Naive thymus-derived CD4-positive, alpha-beta T cell (primary cell): Measurements from ENCODE around the gene TOE1. TPM values are rescaled to one million over a fixed set of nuclear protein-coding genes. Genes with fewer than 3 reads are reported as not detected.
A peak's percentile ranks its signal among the peaks of the same experiment; 100 is the strongest.

ENCODE experiments used
- ATAC-seq: fragments of 150-1000 bp; cut with Tn5 transposase; 2 replicates; pipeline ENCODE4 v1.10.0; 2021; ENCODE audit warnings: mild to moderate bottlenecking, moderate library complexity
- CTCF ChIA-PET: fragments of 350-600 bp; sonication (Branson Sonifier 250); formaldehyde crosslinking; loops from one replicate; lab custom pipeline; 2021; ENCODE audit warnings: antibody characterized with exemption; lab: Charles Lee
- POLR2A ChIA-PET: fragments of 350-600 bp; sonication (Branson Sonifier 250); formaldehyde crosslinking; loops from one replicate; lab custom pipeline; 2021; ENCODE audit warnings: antibody characterized with exemption, inconsistent platforms; lab: Charles Lee
- DNase-seq, 9 donors: peaks; one replicate each; pipeline versions ENCODE4 v3.0.0 to v3.0.0-alpha.2; 2020 to 2022; ENCODE audit warnings: mixed read lengths in 1 of 9
- H3K27ac ChIP-seq: one replicate; pipeline ENCODE4 v1.7.0; 2013; ENCODE audit warnings: mild to moderate bottlenecking, low read depth, low read length, moderate library complexity
- H3K27me3 ChIP-seq, 2 donors: one replicate each; pipeline ENCODE4 v1.7.0; 2013; ENCODE audit warnings: low read length in 2 of 2, mild to moderate bottlenecking in 2 of 2, moderate library complexity in 2 of 2; ENCODE audit not compliant: control insufficient read depth in 2 of 2, insufficient read depth in 2 of 2
- H3K36me3 ChIP-seq, 3 experiments: 1 replicate in 2 of 3; 2 replicates in 1 of 3; pipeline ENCODE4 v1.7.0; 2013; ENCODE audit warnings: low read length in 3 of 3, mild to moderate bottlenecking in 3 of 3, moderate library complexity in 1 of 3; ENCODE audit not compliant: insufficient read depth in 3 of 3, control insufficient read depth in 2 of 3
- H3K4me1 ChIP-seq, 2 donors: one replicate each; pipeline ENCODE4 v1.7.0; 2013; ENCODE audit warnings: low read length in 2 of 2, mild to moderate bottlenecking in 2 of 2, moderate library complexity in 1 of 2; ENCODE audit not compliant: control insufficient read depth in 2 of 2, insufficient read depth in 2 of 2
- H3K4me3 ChIP-seq: 2 replicates; pipeline ENCODE4 v1.7.0; 2013; ENCODE audit warnings: mild to moderate bottlenecking, low read length
- H3K9me3 ChIP-seq, 3 experiments: 1 replicate in 2 of 3; 2 replicates in 1 of 3; pipeline ENCODE4 v1.7.0; 2013; ENCODE audit warnings: low read length in 3 of 3; ENCODE audit not compliant: control insufficient read depth in 2 of 3
- H3K27ac Mint-ChIP-seq, 9 donors: one replicate each; pipeline ENCODE4 v1.8.0; 2020 to 2022; ENCODE audit warnings: mixed read lengths in 9 of 9, mild to moderate bottlenecking in 8 of 9, moderate library complexity in 5 of 9, inconsistent platforms in 2 of 9
- H3K27me3 Mint-ChIP-seq, 5 donors: one replicate each; pipeline ENCODE4 v1.8.0; 2021 to 2022; ENCODE audit warnings: mixed read lengths in 5 of 5, mild to moderate bottlenecking in 1 of 5
- H3K36me3 Mint-ChIP-seq, 5 donors: one replicate each; pipeline ENCODE4 v1.8.0; 2020 to 2022; ENCODE audit warnings: mixed read lengths in 5 of 5, mild to moderate bottlenecking in 3 of 5, inconsistent platforms in 1 of 5
- H3K4me1 Mint-ChIP-seq, 7 donors: one replicate each; pipeline ENCODE4 v1.8.0; 2020 to 2022; ENCODE audit warnings: mixed read lengths in 7 of 7, mild to moderate bottlenecking in 3 of 7, inconsistent platforms in 1 of 7
- H3K4me3 Mint-ChIP-seq, 10 donors: one replicate each; pipeline ENCODE4 v1.8.0; 2020 to 2022; ENCODE audit warnings: mild to moderate bottlenecking in 10 of 10, mixed read lengths in 10 of 10, moderate library complexity in 6 of 10, inconsistent platforms in 2 of 10
- H3K9me3 Mint-ChIP-seq, 11 donors: one replicate each; pipeline ENCODE4 v1.8.0; 2020 to 2022; ENCODE audit warnings: mixed read lengths in 11 of 11, mild to moderate bottlenecking in 4 of 11, inconsistent platforms in 1 of 11, moderate library complexity in 1 of 11
- intact Hi-C, 2 donors: fragments of 100-400 bp; cut with micrococcal nuclease; formaldehyde crosslinking; loops; one replicate each; pipeline ENCODE4 v1.15.1; 2023
- polyA plus RNA-seq, 2 donors: library from polyadenylated mRNA; unstranded; fragments of 300-500 nt; fragmentation: Illumina TruSeq; gene quantifications; one replicate each; pipeline ENCODE4 v1.2.3, GENCODE V29; 2021
- total RNA-seq, 6 experiments: library from RNA in 5 of 6; stranded (reverse) in 5 of 6; gene quantifications; 1 replicate in 5 of 6; 2 replicates in 1 of 6; pipeline ENCODE4 v1.2.3 and lab custom pipeline; 2021 to 2026

Gene TOE1
- total and polyA plus RNA-seq, 7 experiments from 2014 or later: 16.7 to 53.3 (median 24.7) TPM

DNA sequence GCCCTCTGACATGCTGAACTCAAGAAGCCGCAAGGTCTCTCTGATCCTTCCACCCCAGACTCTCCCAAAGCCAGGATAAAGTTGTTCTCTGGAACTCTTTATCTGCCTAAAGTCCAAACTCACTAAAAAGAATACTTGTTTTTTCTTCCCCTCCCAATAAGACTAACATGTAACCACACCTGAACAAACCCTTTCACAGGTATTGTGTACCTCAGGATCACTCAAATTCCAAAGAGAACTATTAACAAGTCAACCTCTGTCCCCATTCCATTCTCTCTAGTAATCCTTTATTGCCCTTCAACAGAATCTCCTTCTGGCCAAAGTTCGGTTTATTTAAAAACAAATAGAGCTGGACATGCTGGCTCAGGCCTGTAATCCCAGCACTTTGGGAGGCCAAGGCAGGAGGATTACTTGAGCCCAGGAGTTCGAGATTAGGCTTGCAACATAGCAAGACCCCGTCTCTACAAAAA is 4.1 kb upstream of the TOE1 start:
- DNase-seq (no peak), ATAC-seq (no peak)
- H3K4me1 ChIP-seq: peaks cover 15 to 18% of the 10 kb centered on the region in 2 donors
- H3K4me3 ChIP-seq: no peak overlapping the region
- no peak overlapping the region for H3K27ac ChIP-seq
- no peaks in the 10 kb centered on the region for H3K27me3 ChIP-seq
- Mint-ChIP-seq H3K36me3 (peaks cover 4 to 25% (median 15%) of the 10 kb centered on the region in 5 donors), H3K4me1 (peaks cover 24 to 60% (median 52%) of the 10 kb centered on the region in 7 donors), H3K27me3 (no peaks in the 10 kb centered on the region), H3K27ac (peak overlapping the region in 3 of 9 donors; percentile 2 to 53 (median 6)), H3K9me3 (no peaks in the 10 kb centered on the region), H3K4me3 (no peak overlapping the region)
- POLR2A ChIA-PET: interaction anchor here (0.7 kb wide), 1 partner anchor 20 kb away, joined by 3 read pairs; no protein-coding TSS in a partner anchor
- CTCF ChIA-PET: interaction anchor here (0.5 kb wide), 1 partner anchor 284 kb away, joined by 5 read pairs; no protein-coding TSS in a partner anchor
- intact Hi-C loops: no loop called here
- peaks cover 0 to 44% (median 8%) of the 10 kb centered on the region in 3 experiments for H3K36me3 ChIP-seq
- no peaks in the 10 kb centered on the region for H3K9me3 ChIP-seq

DNA sequence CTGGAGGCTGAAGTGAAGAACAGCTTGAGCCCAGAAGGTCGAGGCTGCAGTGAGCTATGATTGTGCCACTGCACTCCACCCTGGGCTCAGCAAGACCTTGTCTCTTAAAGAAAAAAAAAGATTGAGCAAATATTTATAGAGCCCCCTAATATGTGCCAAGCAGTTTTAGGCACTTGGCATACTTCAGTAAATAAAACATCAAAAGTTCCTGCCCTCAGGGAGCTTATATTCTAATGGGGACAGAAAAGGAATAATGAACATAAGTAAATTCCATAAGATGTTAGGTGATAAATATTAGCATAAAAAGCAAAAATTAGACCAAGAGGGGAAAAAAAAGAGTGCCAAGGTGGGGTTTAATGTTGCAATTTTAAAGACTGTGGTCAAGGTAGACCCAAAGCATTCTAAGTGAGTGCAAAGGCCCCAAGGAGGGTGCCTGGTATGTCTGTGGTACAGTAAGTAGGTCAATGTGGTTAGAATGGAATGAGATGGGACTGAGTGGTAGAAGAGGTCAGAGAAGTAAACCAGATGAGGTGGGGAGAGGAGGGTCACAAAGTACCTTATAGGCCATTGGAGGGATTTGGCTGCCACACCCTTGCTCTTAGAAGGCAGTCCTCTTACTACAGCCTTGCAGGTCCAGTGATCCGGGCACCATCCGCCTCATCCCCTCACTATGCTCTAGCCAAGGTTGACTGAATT is 2.2 kb upstream of the TOE1 start:
- intact Hi-C loops: no loop called here
- peak overlapping the region in 7 of 10 donors; percentile 44 to 100 (median 98) for H3K4me3 Mint-ChIP-seq
- no peak overlapping the region for H3K27ac ChIP-seq
- H3K9me3 ChIP-seq: no peaks in the 10 kb centered on the region
- ChIA-PET POLR2A (interaction anchor here (0.6 to 5.5 kb wide), 5 partner anchors 11 to 616 kb away, joined by 4 to 85 read pairs (median 7); partner anchors contain the start of gene HPDL), CTCF (no interaction called here)
- no peaks in the 10 kb centered on the region for H3K27me3 ChIP-seq
- peaks cover 33 to 79% (median 69%) of the 10 kb centered on the region in 7 donors for H3K4me1 Mint-ChIP-seq
- peaks cover 0 to 37% (median 16%) of the 10 kb centered on the region in 3 experiments for H3K36me3 ChIP-seq
- H3K27me3 Mint-ChIP-seq: no peaks in the 10 kb centered on the region
- ATAC-seq (no peak), DNase-seq (no peak)
- H3K4me1 ChIP-seq: peaks cover 31 to 37% of the 10 kb centered on the region in 2 donors
- H3K4me3 ChIP-seq: no peak overlapping the region
- H3K27ac Mint-ChIP-seq: peak overlapping the region in 5 of 9 donors; percentile 23 to 99 (median 59)
- H3K36me3 Mint-ChIP-seq: peaks cover 4 to 34% (median 15%) of the 10 kb centered on the region in 5 donors
- H3K9me3 Mint-ChIP-seq: no peaks in the 10 kb centered on the region

DNA sequence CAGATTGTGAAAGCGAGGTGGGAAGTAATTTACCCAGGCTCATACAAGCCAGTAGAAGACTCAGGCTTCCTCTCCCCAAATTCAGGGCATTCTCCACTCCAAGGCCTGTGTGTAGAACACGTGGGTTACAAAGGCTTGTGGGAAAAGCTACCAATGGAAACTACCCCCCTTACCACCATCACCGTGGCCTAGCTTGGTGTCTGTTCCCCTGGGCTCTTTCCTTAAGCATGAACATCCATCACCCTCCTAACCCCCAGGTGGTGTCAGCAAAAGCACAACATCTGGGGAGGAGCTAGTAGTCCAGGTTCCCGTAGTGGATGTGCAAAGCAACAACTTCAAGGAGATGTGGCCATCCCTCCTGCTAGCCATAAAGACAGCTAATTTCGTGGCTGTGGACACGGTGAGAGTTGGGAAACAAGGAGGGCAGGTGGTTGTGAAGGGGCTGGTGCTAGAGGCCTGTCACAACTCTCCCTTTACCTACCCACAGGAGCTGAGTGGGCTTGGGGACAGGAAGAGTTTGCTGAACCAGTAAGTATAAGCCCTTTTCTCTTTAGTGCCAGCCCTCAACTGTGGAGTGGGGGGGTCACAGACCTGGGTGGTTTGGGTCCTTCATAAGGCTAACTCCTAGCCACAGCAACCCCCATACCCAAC is 971 bp downstream of the TOE1 start:
- Mint-ChIP-seq H3K4me3 (peak overlapping the region; percentile 95 to 100 (median 99)), H3K27ac (peak overlapping the region; percentile 96 to 99 (median 99)), H3K27me3 (no peaks in the 10 kb centered on the region), H3K9me3 (no peaks in the 10 kb centered on the region), H3K4me1 (peaks cover 24 to 66% (median 54%) of the 10 kb centered on the region in 7 donors), H3K36me3 (peaks cover 0 to 34% (median 9%) of the 10 kb centered on the region in 5 donors)
- Histone ChIP-seq H3K4me1 (peaks cover 31 to 33% of the 10 kb centered on the region in 2 donors), H3K27me3 (no peaks in the 10 kb centered on the region), H3K27ac (peak overlapping the region; percentile 99), H3K36me3 (peaks cover 7 to 50% (median 24%) of the 10 kb centered on the region in 3 experiments), H3K4me3 (peak overlapping the region; percentile 83), H3K9me3 (no peaks in the 10 kb centered on the region)
- CTCF ChIA-PET: interaction anchor here (0.7 to 4.9 kb wide), 9 partner anchors 37 to 504 kb away, joined by 3 to 26 read pairs (median 7); partner anchors contain the start of genes HECTD3, TESK2 and UROD
- DNase-seq: peak in 1 of 9 donors; percentile 35
- intact Hi-C loops: loop anchor here (1.0 to 5.0 kb wide), 17 partner anchors 15 to 1991 kb away; partner anchors contain the start of genes CCDC163 (in 2 of the 2), KIF2C (in 2 of the 2), MMACHC (in 2 of the 2) and TESK2 (in 2 of the 2)
- ATAC-seq: no peak
- POLR2A ChIA-PET: interaction anchor here (0.6 to 5.5 kb wide), 30 partner anchors 8 to 667 kb away, joined by 3 to 85 read pairs (median 7); partner anchors contain the start of genes CCDC163, GPBP1L1, HECTD3 and HPDL

DNA sequence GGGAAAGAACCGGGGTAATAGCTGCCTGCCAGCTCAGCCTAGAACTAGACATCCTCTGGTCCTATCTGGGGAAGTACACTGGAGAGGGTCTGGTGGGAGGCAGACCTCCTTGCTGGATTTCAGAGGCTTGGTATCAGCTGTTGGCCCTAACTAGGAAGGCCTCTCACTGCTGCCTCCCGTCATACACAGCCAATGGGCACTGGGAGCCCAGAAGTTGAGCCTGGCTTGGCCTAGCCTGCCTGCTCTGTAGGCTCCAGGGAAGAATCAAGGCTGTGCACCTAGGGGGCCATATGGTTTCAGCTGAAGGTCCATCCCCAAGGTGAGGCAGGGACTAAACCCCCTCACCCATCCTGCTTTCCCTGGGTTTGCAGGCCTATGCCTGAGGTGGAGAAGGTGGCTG is 4.5 kb downstream of the TOE1 start:
- Mint-ChIP-seq H3K9me3 (no peaks in the 10 kb centered on the region), H3K36me3 (peaks cover 0 to 30% (median 4%) of the 10 kb centered on the region in 5 donors), H3K4me1 (peaks cover 8 to 37% (median 28%) of the 10 kb centered on the region in 7 donors), H3K27me3 (no peaks in the 10 kb centered on the region), H3K4me3 (no peak overlapping the region), H3K27ac (peak overlapping the region in 1 of 9 donors; percentile 34)
- no peak for DNase-seq
- no peak for ATAC-seq
- intact Hi-C loops: loop anchor here in 1 of 2 donors (5.0 kb wide), 1 partner anchor 1988 kb away; the partner anchor contains the start of gene CMPK1
- Histone ChIP-seq H3K4me1 (peaks cover 21 to 25% of the 10 kb centered on the region in 2 donors), H3K27ac (no peak overlapping the region), H3K36me3 (peaks cover 7 to 60% (median 24%) of the 10 kb centered on the region in 3 experiments), H3K9me3 (no peaks in the 10 kb centered on the region), H3K27me3 (no peaks in the 10 kb centered on the region), H3K4me3 (no peak overlapping the region)
- ChIA-PET POLR2A (interaction anchor here (1.2 kb wide), 1 partner anchor 331 kb away, joined by 3 read pairs; no protein-coding TSS in a partner anchor), CTCF (interaction anchor here (0.5 kb wide), 1 partner anchor 162 kb away, joined by 3 read pairs; no protein-coding TSS in a partner anchor)

DNA sequence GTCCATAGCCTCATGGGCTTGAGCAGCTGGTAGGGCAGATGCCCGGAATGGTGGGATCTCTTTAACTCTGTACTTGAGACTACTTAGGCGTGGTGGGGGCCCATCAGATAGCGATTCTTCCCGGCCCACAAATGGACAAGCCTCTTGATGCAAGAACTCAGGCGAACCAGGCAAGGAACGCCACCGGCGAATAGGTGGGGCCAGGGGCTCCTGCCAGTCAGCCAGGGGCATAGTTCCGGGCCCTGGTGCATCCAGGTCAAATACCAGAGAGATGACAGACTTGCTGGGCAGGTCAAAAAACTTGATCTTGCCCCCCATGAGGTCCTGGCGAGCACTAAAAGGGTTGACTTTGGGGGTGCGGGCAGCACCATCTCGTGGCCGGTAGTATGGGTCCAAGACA is 5.0 kb downstream of the TOE1 start:
- peaks cover 8 to 34% (median 25%) of the 10 kb centered on the region in 7 donors for H3K4me1 Mint-ChIP-seq
- Histone ChIP-seq H3K4me1 (peaks cover 21 to 25% of the 10 kb centered on the region in 2 donors), H3K27ac (no peak overlapping the region), H3K27me3 (no peaks in the 10 kb centered on the region), H3K36me3 (peaks cover 7 to 58% (median 24%) of the 10 kb centered on the region in 3 experiments), H3K9me3 (no peaks in the 10 kb centered on the region), H3K4me3 (no peak overlapping the region)
- ATAC-seq (no peak), DNase-seq (no peak)
- no peaks in the 10 kb centered on the region for H3K27me3 Mint-ChIP-seq
- intact Hi-C loops: no loop called here
- H3K4me3 Mint-ChIP-seq: no peak overlapping the region
- peak overlapping the region in 2 of 9 donors; percentile 34 to 72 for H3K27ac Mint-ChIP-seq
- H3K9me3 Mint-ChIP-seq: no peaks in the 10 kb centered on the region
- peaks cover 0 to 30% (median 4%) of the 10 kb centered on the region in 5 donors for H3K36me3 Mint-ChIP-seq
- CTCF ChIA-PET: interaction anchor here (0.5 kb wide), 1 partner anchor 162 kb away, joined by 3 read pairs; no protein-coding TSS in a partner anchor
- POLR2A ChIA-PET: no interaction called here

DNA sequence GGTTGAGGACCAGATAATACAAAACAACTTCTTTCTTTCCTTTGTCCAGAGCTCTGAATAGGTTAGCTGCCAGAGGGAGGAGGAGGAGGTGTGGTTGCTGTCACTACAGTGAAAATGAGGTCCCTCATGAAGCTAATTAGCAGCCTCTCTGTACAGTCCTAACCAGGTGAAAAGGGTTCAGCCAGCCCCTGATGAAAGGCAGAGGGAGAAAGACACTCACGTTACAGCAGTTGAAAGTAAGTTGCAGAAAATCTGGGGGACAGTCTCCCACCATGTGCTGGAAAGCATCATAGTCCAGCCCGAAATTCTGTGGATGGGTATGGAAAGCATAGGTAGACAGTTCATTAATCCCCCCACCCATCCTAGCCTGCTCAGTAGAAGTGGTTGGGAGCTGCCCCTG is 6.5 kb downstream of the TOE1 start:
- intact Hi-C loops: no loop called here

More for the DNA sequence above, 6.5 kb downstream of the TOE1 start:
- Histone ChIP-seq H3K27me3 (no peaks in the 10 kb centered on the region), H3K4me3 (no peak overlapping the region), H3K36me3 (peaks cover 7 to 53% (median 24%) of the 10 kb centered on the region in 3 experiments), H3K27ac (no peak overlapping the region), H3K4me1 (peaks cover 10 to 14% of the 10 kb centered on the region in 2 donors), H3K9me3 (no peaks in the 10 kb centered on the region)
- Mint-ChIP-seq H3K36me3 (peaks cover 0 to 30% (median 0%) of the 10 kb centered on the region in 5 donors), H3K27ac (peak overlapping the region in 4 of 9 donors; percentile 6 to 71 (median 34)), H3K9me3 (no peaks in the 10 kb centered on the region), H3K4me1 (peaks cover 6 to 21% (median 12%) of the 10 kb centered on the region in 7 donors), H3K27me3 (no peaks in the 10 kb centered on the region), H3K4me3 (no peak overlapping the region)
- ATAC-seq: no peak
- no peak for DNase-seq
- CTCF ChIA-PET: interaction anchor here (0.5 to 0.6 kb wide), 2 partner anchors 314 to 333 kb away, joined by 4 to 5 read pairs; no protein-coding TSS in a partner anchor
- POLR2A ChIA-PET: no interaction called here
